NB4 (cell line): ENCODE results near the gene PDIA5.

ENCODE experiments used
- POLR2A ChIP-seq: IDR thresholded peaks from 2 replicates; pipeline ENCODE4 v1.6.1; 2011; ENCODE audit warnings: mild to moderate bottlenecking; ENCODE audit not compliant: insufficient read length; ENCODE audit errors: extremely low read depth
- TF ChIP-seq, protein P1 (sequence below): IDR thresholded peaks from one replicate; pipeline ENCODE4 v1.5.1; 2012; ENCODE audit warnings: low read depth, low read length
- TF ChIP-seq, protein P2 (sequence below): IDR thresholded peaks from 2 replicates; pipeline ENCODE4 v1.6.1; 2011; ENCODE audit warnings: low read depth, low read length

- TF ChIP-seq POLR2A = no peak
- TF ChIP-seq, protein P1, sequence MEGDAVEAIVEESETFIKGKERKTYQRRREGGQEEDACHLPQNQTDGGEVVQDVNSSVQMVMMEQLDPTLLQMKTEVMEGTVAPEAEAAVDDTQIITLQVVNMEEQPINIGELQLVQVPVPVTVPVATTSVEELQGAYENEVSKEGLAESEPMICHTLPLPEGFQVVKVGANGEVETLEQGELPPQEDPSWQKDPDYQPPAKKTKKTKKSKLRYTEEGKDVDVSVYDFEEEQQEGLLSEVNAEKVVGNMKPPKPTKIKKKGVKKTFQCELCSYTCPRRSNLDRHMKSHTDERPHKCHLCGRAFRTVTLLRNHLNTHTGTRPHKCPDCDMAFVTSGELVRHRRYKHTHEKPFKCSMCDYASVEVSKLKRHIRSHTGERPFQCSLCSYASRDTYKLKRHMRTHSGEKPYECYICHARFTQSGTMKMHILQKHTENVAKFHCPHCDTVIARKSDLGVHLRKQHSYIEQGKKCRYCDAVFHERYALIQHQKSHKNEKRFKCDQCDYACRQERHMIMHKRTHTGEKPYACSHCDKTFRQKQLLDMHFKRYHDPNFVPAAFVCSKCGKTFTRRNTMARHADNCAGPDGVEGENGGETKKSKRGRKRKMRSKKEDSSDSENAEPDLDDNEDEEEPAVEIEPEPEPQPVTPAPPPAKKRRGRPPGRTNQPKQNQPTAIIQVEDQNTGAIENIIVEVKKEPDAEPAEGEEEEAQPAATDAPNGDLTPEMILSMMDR = no peak
- TF ChIP-seq, protein P2, sequence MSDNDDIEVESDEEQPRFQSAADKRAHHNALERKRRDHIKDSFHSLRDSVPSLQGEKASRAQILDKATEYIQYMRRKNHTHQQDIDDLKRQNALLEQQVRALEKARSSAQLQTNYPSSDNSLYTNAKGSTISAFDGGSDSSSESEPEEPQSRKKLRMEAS = no peak
These were observed 89.6 kb downstream of the PDIA5 start for GRCh38 chr3:123156276-123156995.
